H9 (cell line): ENCODE measurements around the gene PPRC1. TPM values are rescaled to one million over a fixed set of nuclear protein-coding genes. Genes with fewer than 3 reads are reported as not detected.

Experiments
- DNase-seq: peaks from one replicate; pipeline ENCODE4 v3.0.0-alpha.2; 2017
- H2AFZ ChIP-seq: one replicate; pipeline ENCODE4 v1.6.1; 2013; ENCODE audit warnings: mild to moderate bottlenecking, low read length, control low read depth, moderate library complexity
- H2AK5ac ChIP-seq: 2 replicates; pipeline ENCODE4 v1.6.1; 2013; ENCODE audit warnings: low read length, control low read depth, mixed read lengths; ENCODE audit not compliant: insufficient read length
- H2BK120ac ChIP-seq: one replicate; pipeline ENCODE4 v1.6.1; 2013; ENCODE audit warnings: low read depth, mild to moderate bottlenecking, low read length, control low read depth, inconsistent platforms; ENCODE audit not compliant: poor library complexity, severe bottlenecking
- H2BK12ac ChIP-seq: 2 replicates; pipeline ENCODE4 v1.6.1; 2013; ENCODE audit warnings: low read length, control low read depth, mixed read lengths, low read depth; ENCODE audit not compliant: insufficient read length
- H2BK15ac ChIP-seq: 2 replicates; pipeline ENCODE4 v1.6.1; 2013; ENCODE audit warnings: low read depth, low read length, control low read depth
- H2BK20ac ChIP-seq: one replicate; pipeline ENCODE4 v1.6.1; 2013; ENCODE audit warnings: low read depth, mild to moderate bottlenecking, low read length, control low read depth, inconsistent platforms; ENCODE audit not compliant: poor library complexity, severe bottlenecking
- H2BK5ac ChIP-seq: 2 replicates; pipeline ENCODE4 v1.6.1; 2013; ENCODE audit warnings: low read length, control low read depth, mixed read lengths; ENCODE audit not compliant: insufficient read length
- H3K14ac ChIP-seq: 2 replicates; pipeline ENCODE4 v1.6.1; 2013; ENCODE audit warnings: low read length, control low read depth; ENCODE audit not compliant: insufficient read depth
- H3K18ac ChIP-seq: 2 replicates; pipeline ENCODE4 v1.6.1; 2013; ENCODE audit warnings: low read depth, mild to moderate bottlenecking, mixed read lengths, low read length, control low read depth; ENCODE audit not compliant: insufficient read length
- H3K23ac ChIP-seq: 2 replicates; pipeline ENCODE4 v1.6.1; 2013; ENCODE audit warnings: low read length, control low read depth, mixed read lengths, low read depth; ENCODE audit not compliant: insufficient read length
- H3K23me2 ChIP-seq: 2 replicates; pipeline ENCODE4 v1.6.1; 2013; ENCODE audit warnings: low read depth, mild to moderate bottlenecking, mixed read lengths, low read length, control low read depth; ENCODE audit not compliant: insufficient read length, poor library complexity, severe bottlenecking
- H3K27ac ChIP-seq: 2 replicates; pipeline ENCODE4 v1.5.1; 2013; ENCODE audit warnings: low read length, control low read depth, mixed read lengths, low read depth; ENCODE audit not compliant: insufficient read length
- H3K27me3 ChIP-seq: 2 replicates; pipeline ENCODE4 v1.6.1; 2013; ENCODE audit warnings: low read length, control low read depth, inconsistent platforms; ENCODE audit not compliant: insufficient read depth
- H3K4ac ChIP-seq: 2 replicates; pipeline ENCODE4 v1.6.1; 2013; ENCODE audit warnings: low read depth, mild to moderate bottlenecking, control low read depth, inconsistent platforms, low read length, moderate library complexity
- H3K4me1 ChIP-seq: 2 replicates; pipeline ENCODE4 v1.6.1; 2013; ENCODE audit warnings: low read length, control low read depth, inconsistent platforms; ENCODE audit not compliant: insufficient read depth
- H3K4me2 ChIP-seq: 2 replicates; pipeline ENCODE4 v1.6.1; 2013; ENCODE audit warnings: low read length, control low read depth, mixed read lengths; ENCODE audit not compliant: insufficient read length, insufficient read depth
- H3K56ac ChIP-seq: 2 replicates; pipeline ENCODE4 v1.6.1; 2013; ENCODE audit warnings: low read depth, mild to moderate bottlenecking, mixed read lengths, low read length, control low read depth; ENCODE audit not compliant: insufficient read length
- H3K79me1 ChIP-seq: 2 replicates; pipeline ENCODE4 v1.6.1; 2013; ENCODE audit warnings: low read depth, mild to moderate bottlenecking, moderate library complexity, low read length, control low read depth, inconsistent platforms; ENCODE audit not compliant: insufficient read depth, poor library complexity, severe bottlenecking
- H3K79me2 ChIP-seq: 2 replicates; pipeline ENCODE4 v1.6.1; 2013; ENCODE audit warnings: low read length, control low read depth, inconsistent platforms; ENCODE audit not compliant: insufficient read depth
- H3K9ac ChIP-seq: 2 replicates; pipeline ENCODE4 v1.6.1; 2013; ENCODE audit warnings: low read length, control low read depth, mixed read lengths; ENCODE audit not compliant: insufficient read length; ENCODE audit errors: extremely low read depth
- H3K9me3 ChIP-seq: one replicate; pipeline ENCODE4 v1.6.1; 2013; ENCODE audit warnings: low read depth, low read length, inconsistent platforms; ENCODE audit not compliant: control insufficient read depth
- H3T11ph ChIP-seq: one replicate; pipeline ENCODE4 v1.6.1; 2013; ENCODE audit warnings: mild to moderate bottlenecking, low read length, control low read depth, inconsistent platforms
- H4K20me1 ChIP-seq: one replicate; pipeline ENCODE4 v1.6.1; 2013; ENCODE audit not compliant: control insufficient read depth, insufficient read length, insufficient read depth
- H4K5ac ChIP-seq: 2 replicates; pipeline ENCODE4 v1.6.1; 2013; ENCODE audit warnings: low read depth, mild to moderate bottlenecking, mixed read lengths, low read length, control low read depth; ENCODE audit not compliant: insufficient read length
- H4K8ac ChIP-seq: replicated peaks from 2 replicates; pipeline ENCODE4 v1.6.1; 2013; ENCODE audit warnings: low read length, control low read depth, mixed read lengths, low read depth; ENCODE audit not compliant: insufficient read length
- H4K91ac ChIP-seq: 2 replicates; pipeline ENCODE4 v1.6.1; 2013; ENCODE audit warnings: low read depth, mild to moderate bottlenecking, moderate library complexity, mixed read lengths, low read length, control low read depth; ENCODE audit not compliant: insufficient read length
- H3K27ac Mint-ChIP-seq, 3 experiments: 2 replicates in 2 of 3; 3 replicates in 1 of 3; pipeline ENCODE4 v1.8.0; 2020 to 2021; ENCODE audit warnings: mixed read lengths in 3 of 3, mild to moderate bottlenecking in 1 of 3, moderate library complexity in 1 of 3
- H3K27me3 Mint-ChIP-seq: 2 replicates; pipeline ENCODE4 v1.8.0; 2021; ENCODE audit warnings: low read depth, mild to moderate bottlenecking, moderate library complexity, mixed read lengths
- H3K36me3 Mint-ChIP-seq, 3 experiments: 2 replicates in 2 of 3; 3 replicates in 1 of 3; pipeline ENCODE4 v1.8.0; 2020 to 2021; ENCODE audit warnings: low read depth in 3 of 3, mixed read lengths in 3 of 3; ENCODE audit not compliant: insufficient read depth in 1 of 3
- H3K4me1 Mint-ChIP-seq, 2 experiments: 2 replicates each; pipeline ENCODE4 v1.8.0; 2020; ENCODE audit warnings: mixed read lengths in 2 of 2
- H3K4me3 Mint-ChIP-seq, 2 experiments: 2 replicates in 1 of 2; 3 replicates in 1 of 2; pipeline ENCODE4 v1.8.0; 2020 to 2021; ENCODE audit warnings: mild to moderate bottlenecking in 2 of 2, mixed read lengths in 2 of 2, moderate library complexity in 1 of 2
- H3K9me3 Mint-ChIP-seq, 2 experiments: 2 replicates in 1 of 2; 3 replicates in 1 of 2; pipeline ENCODE4 v1.8.0; 2020; ENCODE audit warnings: mild to moderate bottlenecking in 2 of 2, mixed read lengths in 2 of 2, moderate library complexity in 1 of 2
- WGBS: extraction: QIAGEN DNeasy Blood & Tissue Kit; methylation state at CpG from one replicate; pipeline ENCODE4 v1.1.7; 2013; ENCODE audit warnings: missing lambda C conversion rate, low lambda C conversion rate, mixed read lengths; ENCODE audit not compliant: insufficient read length; ENCODE audit errors: extremely low coverage; 5-methylcytosine and 5-hydroxymethylcytosine counted together
- total RNA-seq: library from RNA; stranded (reverse); gene quantifications from 2 replicates; pipeline ENCODE4 v1.2.1, GENCODE V29; 2021
- TF ChIP-seq, protein P1 (sequence below): fragments of 200-600 bp; sonication (generic); conservative IDR thresholded peaks from 3 replicates; pipeline ENCODE4 v1.8.0; 2021; ENCODE audit warnings: antibody characterized with exemption, mild to moderate bottlenecking

The PPRC1 gene
- total RNA-seq, 1 experiment from 2014 or later = 121 TPM

DNA sequence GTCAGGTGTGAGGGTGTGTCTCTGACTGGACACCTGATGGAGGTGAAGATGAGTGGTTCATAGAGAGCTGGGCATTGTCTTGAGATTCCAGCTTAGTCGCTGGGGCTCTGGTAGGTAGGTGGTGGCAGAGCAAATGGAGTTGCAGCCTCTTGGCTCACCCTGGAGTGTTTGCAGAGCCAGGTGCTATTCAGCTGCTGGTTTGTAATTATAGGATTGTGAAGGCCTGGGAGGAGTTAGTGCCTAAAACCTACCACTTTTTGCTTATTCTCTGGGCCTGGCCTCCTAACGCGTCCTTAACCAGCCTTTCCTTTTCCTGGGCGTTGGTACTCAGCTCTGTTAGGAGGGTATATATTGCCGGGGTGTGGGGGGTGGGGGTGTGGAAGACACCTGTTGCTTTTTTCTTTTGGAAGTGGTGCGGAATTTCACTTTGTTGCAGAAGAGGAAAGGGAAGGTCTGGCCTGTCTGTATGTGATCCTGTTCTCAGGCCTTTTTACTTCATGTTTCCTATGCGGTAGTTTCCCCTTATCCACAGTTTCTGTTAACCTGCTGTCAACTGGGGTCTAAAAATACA is 3.2 kb downstream of the PPRC1 start:
- no peak overlapping the region for H2BK120ac ChIP-seq
- Mint-ChIP-seq H3K27ac (peak overlapping the region in 2 of 3 experiments; percentile 1 to 82; a peak in 5 of 7 replicates), H3K4me1 (peaks cover 23 to 27% of the 10 kb centered on the region in 2 experiments), H3K36me3 (peaks cover 49 to 63% (median 52%) of the 10 kb centered on the region in 3 experiments), H3K27me3 (peaks cover 2% of the 10 kb centered on the region; the same call in 1 of the 2 replicates), H3K4me3 (peak overlapping the region; percentile 5 to 48; a peak in 3 of 5 replicates), H3K9me3 (no peaks in the 10 kb centered on the region; a peak in 1 of 5 replicates)
- no peak overlapping the region for H4K91ac ChIP-seq
- H2AK5ac ChIP-seq = no peak overlapping the region
- TF ChIP-seq, protein P1, sequence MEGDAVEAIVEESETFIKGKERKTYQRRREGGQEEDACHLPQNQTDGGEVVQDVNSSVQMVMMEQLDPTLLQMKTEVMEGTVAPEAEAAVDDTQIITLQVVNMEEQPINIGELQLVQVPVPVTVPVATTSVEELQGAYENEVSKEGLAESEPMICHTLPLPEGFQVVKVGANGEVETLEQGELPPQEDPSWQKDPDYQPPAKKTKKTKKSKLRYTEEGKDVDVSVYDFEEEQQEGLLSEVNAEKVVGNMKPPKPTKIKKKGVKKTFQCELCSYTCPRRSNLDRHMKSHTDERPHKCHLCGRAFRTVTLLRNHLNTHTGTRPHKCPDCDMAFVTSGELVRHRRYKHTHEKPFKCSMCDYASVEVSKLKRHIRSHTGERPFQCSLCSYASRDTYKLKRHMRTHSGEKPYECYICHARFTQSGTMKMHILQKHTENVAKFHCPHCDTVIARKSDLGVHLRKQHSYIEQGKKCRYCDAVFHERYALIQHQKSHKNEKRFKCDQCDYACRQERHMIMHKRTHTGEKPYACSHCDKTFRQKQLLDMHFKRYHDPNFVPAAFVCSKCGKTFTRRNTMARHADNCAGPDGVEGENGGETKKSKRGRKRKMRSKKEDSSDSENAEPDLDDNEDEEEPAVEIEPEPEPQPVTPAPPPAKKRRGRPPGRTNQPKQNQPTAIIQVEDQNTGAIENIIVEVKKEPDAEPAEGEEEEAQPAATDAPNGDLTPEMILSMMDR = no peak
- no peak overlapping the region for H2BK5ac ChIP-seq
- WGBS = no CpG with 5 or more reads among the region's 7 CpGs
- no peaks in the 10 kb centered on the region for H4K20me1 ChIP-seq
- no peak overlapping the region for H3K27ac ChIP-seq
- H3K56ac ChIP-seq = no peak overlapping the region
- no peak overlapping the region for H2BK20ac ChIP-seq
- no peak overlapping the region for H4K8ac ChIP-seq
- H3K23ac ChIP-seq = no peak overlapping the region
- H3K27me3 ChIP-seq = no peaks in the 10 kb centered on the region
- H3K79me2 ChIP-seq = peaks cover 48% of the 10 kb centered on the region
- no peak overlapping the region for H3K4ac ChIP-seq
- no peak overlapping the region for H3K9ac ChIP-seq
- DNase-seq = no peak
- H3K23me2 ChIP-seq = peaks cover 11% of the 10 kb centered on the region
- H4K5ac ChIP-seq = no peak overlapping the region
- H3K4me1 ChIP-seq = no peaks in the 10 kb centered on the region; the same call in 1 of the 2 replicates
- H3K79me1 ChIP-seq = peaks cover 18% of the 10 kb centered on the region
- H3K4me2 ChIP-seq = no peak overlapping the region
- H3T11ph ChIP-seq = no peak overlapping the region
- no peak overlapping the region for H3K14ac ChIP-seq
- H3K18ac ChIP-seq = no peak overlapping the region
- H3K9me3 ChIP-seq = no peaks in the 10 kb centered on the region
- no peak overlapping the region for H2BK12ac ChIP-seq
- no peak overlapping the region for H2AFZ ChIP-seq
- H2BK15ac ChIP-seq = no peak overlapping the region
